Neutrophil (primary cell): ENCODE measurements around the gene MAEA.

Source experiments
- H3K27ac ChIP-seq: fragments of 200-600 bp; sonication (generic); 2 replicates; pipeline ENCODE4 v1.5.1; 2016; ENCODE audit warnings: mild to moderate bottlenecking, moderate library complexity
- H3K27me3 ChIP-seq: fragments of 200-600 bp; sonication (generic); 2 replicates; pipeline ENCODE4 v1.6.0; 2016; ENCODE audit warnings: mild to moderate bottlenecking
- H3K36me3 ChIP-seq: fragments of 200-600 bp; sonication (generic); 2 replicates; pipeline ENCODE4 v1.5.1; 2017
- H3K4me1 ChIP-seq, 2 experiments: fragments of 200-600 bp in 1 of 2; sonication (generic) in 1 of 2; 1 replicate in 1 of 2; 2 replicates in 1 of 2; pipeline versions ENCODE4 v1.5.1 to v1.6.1; 2013 to 2016; ENCODE audit warnings: low read depth in 1 of 2, low read length in 1 of 2, mild to moderate bottlenecking in 1 of 2, moderate library complexity in 1 of 2; ENCODE audit not compliant: control insufficient read depth in 1 of 2, insufficient read depth in 1 of 2
- H3K4me3 ChIP-seq, 2 experiments: fragments of 200-600 bp in 1 of 2; sonication (generic) in 1 of 2; 1 replicate in 1 of 2; 2 replicates in 1 of 2; pipeline ENCODE4 v1.5.1; 2013 to 2016; ENCODE audit warnings: low read depth in 1 of 2, low read length in 1 of 2, mild to moderate bottlenecking in 1 of 2, moderate library complexity in 1 of 2
- H3K9me3 ChIP-seq: fragments of 200-600 bp; sonication (generic); 2 replicates; pipeline ENCODE4 v1.5.1; 2016
- TF ChIP-seq, protein P1 (sequence below): fragments of 200-600 bp; sonication (generic); IDR thresholded peaks from 2 replicates; pipeline ENCODE4 v1.5.1; 2016; ENCODE audit warnings: antibody characterized with exemption

MAEA gene

GRCh38 chr4:1310796-1311631 is 21.3 kb downstream of the MAEA start:
- TF ChIP-seq, protein P1, sequence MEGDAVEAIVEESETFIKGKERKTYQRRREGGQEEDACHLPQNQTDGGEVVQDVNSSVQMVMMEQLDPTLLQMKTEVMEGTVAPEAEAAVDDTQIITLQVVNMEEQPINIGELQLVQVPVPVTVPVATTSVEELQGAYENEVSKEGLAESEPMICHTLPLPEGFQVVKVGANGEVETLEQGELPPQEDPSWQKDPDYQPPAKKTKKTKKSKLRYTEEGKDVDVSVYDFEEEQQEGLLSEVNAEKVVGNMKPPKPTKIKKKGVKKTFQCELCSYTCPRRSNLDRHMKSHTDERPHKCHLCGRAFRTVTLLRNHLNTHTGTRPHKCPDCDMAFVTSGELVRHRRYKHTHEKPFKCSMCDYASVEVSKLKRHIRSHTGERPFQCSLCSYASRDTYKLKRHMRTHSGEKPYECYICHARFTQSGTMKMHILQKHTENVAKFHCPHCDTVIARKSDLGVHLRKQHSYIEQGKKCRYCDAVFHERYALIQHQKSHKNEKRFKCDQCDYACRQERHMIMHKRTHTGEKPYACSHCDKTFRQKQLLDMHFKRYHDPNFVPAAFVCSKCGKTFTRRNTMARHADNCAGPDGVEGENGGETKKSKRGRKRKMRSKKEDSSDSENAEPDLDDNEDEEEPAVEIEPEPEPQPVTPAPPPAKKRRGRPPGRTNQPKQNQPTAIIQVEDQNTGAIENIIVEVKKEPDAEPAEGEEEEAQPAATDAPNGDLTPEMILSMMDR = no peak
- Histone ChIP-seq H3K4me3 (no peak overlapping the region), H3K27ac (peak overlapping the region; percentile 87), H3K4me1 (peaks cover 40 to 45% of the 10 kb centered on the region in 2 experiments), H3K27me3 (no peaks in the 10 kb centered on the region), H3K9me3 (no peaks in the 10 kb centered on the region), H3K36me3 (peaks cover 43% of the 10 kb centered on the region)

DNA sequence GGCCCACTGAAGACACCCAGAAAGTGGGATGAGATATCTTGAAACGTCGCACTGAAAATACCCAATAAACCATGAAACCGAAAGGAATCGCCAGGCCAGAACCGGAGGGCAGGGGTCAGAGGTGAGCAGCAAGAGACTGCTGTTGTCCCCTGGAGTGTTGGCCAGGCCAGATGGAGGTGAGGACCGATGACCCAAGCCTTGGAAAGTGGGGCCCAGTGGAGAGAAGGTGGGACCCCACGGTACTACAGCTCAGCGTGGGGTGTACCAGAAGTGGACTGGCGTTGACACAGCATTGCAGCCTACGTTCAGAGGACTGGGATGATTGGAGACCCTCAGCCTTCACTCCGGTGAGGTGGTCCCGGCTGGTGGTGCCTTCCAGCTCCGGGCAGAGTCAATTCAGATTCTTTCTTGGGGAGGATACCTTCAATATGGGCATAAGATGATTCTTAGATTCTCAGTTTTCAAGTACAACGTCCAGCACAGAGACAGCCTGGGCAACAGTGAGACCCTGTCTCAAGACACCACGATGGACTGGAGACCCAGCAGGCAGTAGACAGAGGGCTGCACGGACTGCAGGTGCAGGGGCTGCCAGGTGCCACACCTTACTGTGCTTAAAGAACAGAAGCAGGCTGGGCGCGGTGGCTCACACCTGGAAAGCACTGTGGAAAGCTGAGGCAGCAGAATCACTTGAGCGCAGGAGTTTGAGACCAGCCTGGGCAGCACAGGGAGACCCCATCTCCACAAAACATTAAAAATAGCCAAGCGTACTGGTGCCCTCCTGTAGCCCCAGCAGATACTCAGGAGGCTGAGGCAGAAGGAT is 23.3 kb downstream of the MAEA start:
- Histone ChIP-seq H3K36me3 (peaks cover 62% of the 10 kb centered on the region), H3K27ac (no peak overlapping the region)

GRCh38 chr4:1315306-1315705 is 25.6 kb downstream of the MAEA start:
- H3K4me3 ChIP-seq = no peak overlapping the region
- no peaks in the 10 kb centered on the region for H3K9me3 ChIP-seq
- H3K4me1 ChIP-seq = peaks cover 0 to 2% of the 10 kb centered on the region in 2 experiments
- TF ChIP-seq, protein P1 = no peak
- no peaks in the 10 kb centered on the region for H3K27me3 ChIP-seq
- H3K36me3 ChIP-seq = peaks cover 76% of the 10 kb centered on the region
- no peak overlapping the region for H3K27ac ChIP-seq

More for the DNA sequence above, 23.3 kb downstream of the MAEA start:
- no peaks in the 10 kb centered on the region for H3K27me3 ChIP-seq
- peaks cover 20 to 25% of the 10 kb centered on the region in 2 experiments for H3K4me1 ChIP-seq
- no peaks in the 10 kb centered on the region for H3K9me3 ChIP-seq
- no peak overlapping the region for H3K4me3 ChIP-seq
- TF ChIP-seq, protein P1 = no peak

DNA sequence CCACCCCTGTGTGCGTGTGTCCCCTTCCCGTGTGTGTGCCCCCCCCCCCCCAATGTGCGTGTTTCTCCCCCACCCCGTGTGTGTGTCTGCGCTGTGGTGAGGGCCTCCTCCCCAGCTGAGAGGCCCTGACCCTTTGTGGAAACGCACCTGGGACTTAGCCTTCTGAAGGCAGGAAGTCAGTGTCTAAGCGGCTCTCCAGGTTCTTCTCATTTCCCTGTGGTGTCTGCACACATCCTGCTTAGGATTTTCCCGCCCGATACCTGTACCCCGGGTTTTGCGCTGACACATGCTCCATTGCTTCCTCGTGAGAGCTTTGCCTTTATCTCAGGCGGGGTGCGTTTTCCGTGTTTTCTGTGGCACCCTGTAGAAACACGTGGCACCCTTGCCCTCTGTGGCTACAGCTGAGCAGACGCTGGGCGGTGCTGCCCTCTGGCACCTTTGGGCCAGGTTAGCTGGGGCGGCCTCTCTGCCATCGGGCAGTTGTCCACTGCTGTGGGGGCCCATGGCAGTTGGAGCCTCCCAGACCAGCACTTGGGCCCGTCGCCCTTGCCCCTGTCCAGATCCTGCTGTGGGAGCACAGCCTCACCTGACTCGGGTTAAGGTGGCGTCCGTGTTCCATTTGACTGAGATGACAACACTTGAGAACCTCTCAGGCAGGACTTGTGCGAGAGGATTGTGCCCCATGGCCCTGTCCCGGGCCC is 26.3 kb downstream of the MAEA start:
- Histone ChIP-seq H3K36me3 (peaks cover 76% of the 10 kb centered on the region), H3K4me1 (no peaks in the 10 kb centered on the region), H3K9me3 (no peaks in the 10 kb centered on the region), H3K27ac (no peak overlapping the region), H3K4me3 (no peak overlapping the region), H3K27me3 (no peaks in the 10 kb centered on the region)
- TF ChIP-seq, protein P1 = no peak

- no peak overlapping the region for H3K4me3 ChIP-seq
- TF ChIP-seq, protein P1 = no peak
- H3K27ac ChIP-seq = no peak overlapping the region
- no peaks in the 10 kb centered on the region for H3K9me3 ChIP-seq
- H3K36me3 ChIP-seq = peaks cover 75% of the 10 kb centered on the region
- H3K27me3 ChIP-seq = no peaks in the 10 kb centered on the region
- H3K4me1 ChIP-seq = no peaks in the 10 kb centered on the region
Observed at GRCh38 chr4:1316537-1317168, 27.0 kb downstream of the MAEA start.
